Stimulated activated CD8-positive, alpha-beta memory T cell treated with anti-CD3 and anti-CD28 coated beads, Interleukin-15, amount 100 ng/mL, for 1 hour (primary cell): ENCODE measurements around the gene DLAT.
"Not testable (repeated sequence)": the region's sequence is repeated elsewhere in the genome, so short reads cannot be mapped to it uniquely, and the experiment has no call there.

ENCODE experiments used
- DNase-seq: peaks from one replicate; pipeline ENCODE4 v3.0.0-alpha.2; 2020; ENCODE audit warnings: low read depth

The DLAT gene

GRCh38 chr11:112005422-112006094, 19.6 kb upstream of the DLAT start:
- DNase-seq: no peak

DNA sequence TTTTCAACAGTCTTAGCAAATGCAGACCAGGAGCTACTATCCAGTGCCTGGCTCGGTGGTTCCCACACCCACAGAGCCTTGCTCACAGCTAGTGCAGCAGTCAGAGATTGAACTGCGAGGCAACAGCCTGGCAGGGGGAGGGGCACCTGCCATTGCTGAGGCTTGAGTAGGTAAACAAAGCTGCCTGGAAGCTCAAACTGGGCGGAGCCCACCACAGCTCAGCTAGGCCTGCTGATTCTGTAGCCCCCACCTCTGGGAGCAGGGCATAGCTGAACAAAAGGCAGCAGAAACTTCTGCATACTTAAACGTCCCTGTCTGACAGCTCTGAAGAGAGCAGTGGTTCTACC, 19.1 kb upstream of the DLAT start:
- DNase-seq: not testable (repeated sequence)

GRCh38 chr11:112011451-112011850, 13.8 kb upstream of the DLAT start:
- not testable (repeated sequence) for DNase-seq

GRCh38 chr11:112012874-112013273, 12.3 kb upstream of the DLAT start:
- DNase-seq: no peak

DNA sequence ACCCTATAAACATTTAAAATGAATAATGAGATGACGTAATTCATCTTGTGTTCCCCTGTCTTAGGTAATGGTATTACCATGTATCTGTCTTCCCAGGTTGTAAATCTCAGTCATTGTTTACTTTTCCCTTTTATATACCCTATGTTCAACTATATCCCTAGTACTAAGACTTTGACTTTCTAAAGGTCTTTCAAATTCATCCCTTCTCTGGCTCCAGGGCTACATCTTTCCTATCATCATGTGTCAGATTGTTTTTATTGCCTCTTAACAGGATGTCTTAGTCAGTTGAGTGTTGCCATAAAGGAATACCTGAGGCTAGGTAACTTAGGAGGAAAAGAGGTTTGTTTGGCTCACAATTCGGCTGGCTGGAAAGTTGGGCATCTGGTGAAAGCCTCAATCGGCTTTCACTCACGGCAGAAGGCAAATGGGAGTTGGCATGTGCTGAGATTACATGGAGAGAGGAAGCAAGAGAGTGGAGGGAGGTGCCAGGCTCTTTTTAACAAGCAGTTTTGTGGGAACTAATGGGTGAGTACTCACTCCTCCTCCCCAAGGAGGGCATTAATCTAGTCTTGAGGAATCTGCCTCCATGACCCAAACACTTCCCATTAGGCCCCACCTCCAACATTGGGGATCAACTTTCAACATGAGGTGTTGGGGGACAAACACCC, 11.6 kb upstream of the DLAT start:
- DNase-seq: no peak

GRCh38 chr11:112016088-112016764, 9.0 kb upstream of the DLAT start:
- DNase-seq: no peak

DNA sequence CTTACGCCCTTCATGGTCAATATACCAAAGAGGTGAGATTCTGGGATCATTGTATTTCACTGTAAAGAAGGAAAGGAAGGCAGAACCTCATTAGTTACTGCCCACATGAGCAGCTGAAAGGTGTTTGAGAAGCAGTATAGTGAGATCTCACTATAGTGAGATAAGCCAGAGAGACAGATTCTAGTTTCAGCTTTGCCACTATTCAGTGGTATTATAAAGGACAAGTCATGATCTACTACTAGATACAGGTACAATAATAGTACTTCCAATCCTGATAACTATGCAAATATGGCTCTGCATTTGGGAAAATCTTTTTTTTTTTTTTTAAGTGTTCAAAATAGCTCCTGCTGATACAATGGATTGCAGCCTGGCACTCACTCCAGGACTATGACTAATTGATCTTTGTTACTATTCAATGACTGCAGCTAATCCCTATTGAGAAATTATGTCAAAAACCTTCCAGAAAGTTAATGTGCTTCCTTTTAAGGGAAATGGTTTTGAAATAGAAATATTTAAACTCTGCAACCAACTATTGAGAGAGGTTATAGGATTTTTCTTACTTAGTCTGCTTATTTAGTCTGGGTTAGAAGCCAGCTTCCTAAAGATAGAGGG, 8.3 kb upstream of the DLAT start:
- DNase-seq: no peak

DNA sequence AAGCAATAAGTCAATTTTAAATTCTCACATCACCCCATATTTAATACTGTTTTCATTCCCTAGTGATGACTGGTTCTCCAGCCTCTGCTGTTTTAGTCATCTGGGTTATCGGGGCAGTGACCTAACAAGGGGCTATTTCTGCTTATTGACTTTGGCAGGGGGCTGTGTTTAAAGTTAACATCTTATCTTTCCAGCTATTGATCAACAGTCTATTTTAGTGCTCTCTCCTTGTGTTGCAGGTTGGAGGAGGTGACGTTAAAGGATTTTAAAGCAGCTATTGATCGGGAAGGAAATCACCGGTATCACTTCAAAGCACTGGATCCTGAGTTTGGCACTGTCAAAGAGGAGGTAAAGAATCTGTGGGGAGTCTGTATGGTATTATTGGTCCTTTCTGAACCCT, 7.7 kb upstream of the DLAT start:
- DNase-seq: no peak

GRCh38 chr11:112019066-112019465, 6.1 kb upstream of the DLAT start:
- no peak for DNase-seq

- no peak for DNase-seq
Observed at GRCh38 chr11:112023104-112023503, 2.1 kb upstream of the DLAT start.

- no peak for DNase-seq
Observed at GRCh38 chr11:112024178-112024772, 933 bp upstream of the DLAT start.

DNA sequence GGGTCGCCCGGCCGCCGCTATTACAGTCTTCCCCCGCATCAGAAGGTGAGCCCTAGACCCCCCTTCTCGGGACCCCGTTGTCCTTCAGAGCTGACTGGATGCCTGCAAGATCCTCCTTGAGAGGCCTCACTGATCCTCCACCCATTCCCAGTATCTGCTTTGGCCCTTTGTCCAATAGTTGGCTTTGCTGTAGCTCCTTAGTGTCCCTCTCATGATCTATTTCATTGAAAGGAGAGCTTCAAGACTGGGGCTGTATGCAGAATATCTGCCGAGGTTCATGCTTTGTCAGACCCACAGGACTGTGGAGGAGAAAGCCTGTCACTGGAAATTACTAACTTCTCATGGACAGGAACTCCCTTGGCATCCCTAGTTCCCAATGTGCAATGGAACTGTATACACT, 499 bp downstream of the DLAT start:
- no peak for DNase-seq

GRCh38 chr11:112026784-112027410, 1.7 kb downstream of the DLAT start:
- DNase-seq: not testable (repeated sequence)

- DNase-seq: no peak
Observed at GRCh38 chr11:112029460-112029859, 4.3 kb downstream of the DLAT start.

GRCh38 chr11:112033902-112034301, 8.7 kb downstream of the DLAT start:
- no peak for DNase-seq

- DNase-seq: no peak
Observed at GRCh38 chr11:112037527-112037926, 12.3 kb downstream of the DLAT start.

DNA sequence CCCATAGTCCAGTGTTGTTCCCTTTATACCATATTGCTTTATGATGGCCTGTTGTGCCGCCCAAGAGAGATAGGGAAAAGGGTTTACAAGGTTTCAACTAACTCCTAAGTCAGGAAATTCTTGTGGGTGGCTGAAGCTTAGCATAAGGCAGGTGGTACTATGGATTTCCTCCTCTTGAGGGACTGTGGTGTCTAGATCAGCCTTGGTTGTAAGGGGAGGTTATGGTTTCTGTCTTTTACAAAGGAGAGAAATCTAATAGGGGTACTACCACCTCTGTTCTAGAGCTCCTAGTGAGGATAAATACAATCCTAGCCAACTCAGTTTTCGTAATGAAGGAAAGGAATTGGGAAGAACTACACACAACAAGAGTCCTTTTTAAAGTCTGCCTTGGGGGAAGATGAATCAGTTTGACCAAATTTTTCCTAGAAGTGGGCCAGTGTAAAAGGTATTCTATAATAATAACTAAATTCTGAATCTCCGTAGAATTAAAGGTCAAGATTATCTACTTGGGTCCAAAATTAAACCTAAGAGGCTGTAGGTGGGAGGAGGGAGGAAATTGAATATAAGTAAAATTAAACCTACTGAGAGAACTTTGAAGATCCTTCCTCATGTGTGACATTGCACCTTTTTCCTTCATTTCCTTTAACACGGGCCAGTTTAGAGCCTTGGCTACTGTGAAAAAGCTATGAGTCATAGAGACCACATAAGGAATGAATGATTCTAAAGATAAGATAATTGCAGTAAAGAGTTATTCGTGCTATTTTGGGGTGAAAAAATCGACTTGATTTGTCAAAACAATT, 17.2 kb downstream of the DLAT start:
- no peak for DNase-seq

- no peak for DNase-seq
Observed at GRCh38 chr11:112042961-112043304, 17.7 kb downstream of the DLAT start.

GRCh38 chr11:112044961-112045360, 19.8 kb downstream of the DLAT start:
- DNase-seq: no peak

DNA sequence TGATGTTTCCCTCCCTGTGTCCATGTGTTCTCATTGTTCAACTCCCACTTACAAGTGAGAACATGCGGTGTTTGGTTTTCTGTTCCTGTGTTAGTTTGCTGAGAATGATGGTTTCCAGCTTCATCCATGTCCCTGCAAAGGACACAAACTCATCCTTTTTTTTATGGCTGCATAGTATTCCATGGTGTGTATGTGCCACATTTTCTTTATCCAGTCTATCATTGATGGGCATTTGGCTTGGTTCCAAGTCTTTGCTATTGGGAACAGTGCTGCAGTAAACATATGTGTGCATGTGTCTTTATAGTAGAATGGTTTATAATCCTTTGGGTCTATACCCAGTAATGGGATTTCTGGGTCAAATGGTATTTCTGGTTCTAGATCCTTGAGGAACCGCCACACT, 21.4 kb downstream of the DLAT start:
- DNase-seq: not testable (repeated sequence)

DNA sequence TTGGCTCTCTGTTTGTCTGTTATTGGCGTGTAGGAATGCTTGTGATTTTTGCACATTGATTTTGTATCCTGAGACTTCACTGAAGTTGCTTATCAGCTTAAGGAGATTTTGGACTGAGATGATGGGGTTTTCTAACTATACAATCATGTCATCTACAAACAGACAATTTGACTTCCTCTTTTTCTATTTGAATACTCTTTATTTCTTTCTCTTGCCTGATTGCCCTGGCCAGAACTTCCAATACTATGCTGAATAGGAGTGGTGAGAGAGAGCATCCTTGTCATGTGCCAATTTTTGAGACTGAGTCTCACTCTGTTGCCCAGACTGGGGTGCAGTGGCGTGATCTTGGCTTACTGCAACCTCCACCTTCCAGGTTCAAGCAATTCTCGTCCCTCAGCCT, 23.0 kb downstream of the DLAT start:
- DNase-seq: not testable (repeated sequence)
